ENCODE measurements around the gene OBP2B. TPM values are rescaled to one million over a fixed set of nuclear protein-coding genes. Genes with fewer than 3 reads are reported as not detected.
"Not testable (repeated sequence)": the region's sequence is repeated elsewhere in the genome, so short reads cannot be mapped to it uniquely, and the experiment has no call there.

The OBP2B gene
- polyA plus RNA-seq, 1 experiment: not detected

DNA sequence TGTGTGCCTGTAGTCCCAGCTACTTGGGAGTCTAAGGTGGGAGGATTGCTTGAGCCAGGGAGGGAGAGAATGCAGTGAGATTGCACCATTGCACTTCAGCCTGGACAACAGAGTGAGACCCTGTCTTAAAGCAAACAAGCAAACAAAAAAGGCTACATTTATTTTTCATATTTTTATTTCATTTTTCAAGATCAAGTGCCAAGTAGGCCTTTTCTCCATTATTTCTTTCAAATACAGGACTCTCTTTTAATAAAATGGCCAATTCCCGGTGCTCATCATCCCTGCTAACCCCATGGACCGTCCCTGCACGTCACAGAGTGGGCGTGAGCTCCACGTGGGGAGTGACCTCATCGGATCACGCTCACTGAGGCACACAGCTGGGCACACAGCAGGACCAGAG is 36.0 kb downstream of the OBP2B start:
- TF ChIP-seq, protein P1, sequence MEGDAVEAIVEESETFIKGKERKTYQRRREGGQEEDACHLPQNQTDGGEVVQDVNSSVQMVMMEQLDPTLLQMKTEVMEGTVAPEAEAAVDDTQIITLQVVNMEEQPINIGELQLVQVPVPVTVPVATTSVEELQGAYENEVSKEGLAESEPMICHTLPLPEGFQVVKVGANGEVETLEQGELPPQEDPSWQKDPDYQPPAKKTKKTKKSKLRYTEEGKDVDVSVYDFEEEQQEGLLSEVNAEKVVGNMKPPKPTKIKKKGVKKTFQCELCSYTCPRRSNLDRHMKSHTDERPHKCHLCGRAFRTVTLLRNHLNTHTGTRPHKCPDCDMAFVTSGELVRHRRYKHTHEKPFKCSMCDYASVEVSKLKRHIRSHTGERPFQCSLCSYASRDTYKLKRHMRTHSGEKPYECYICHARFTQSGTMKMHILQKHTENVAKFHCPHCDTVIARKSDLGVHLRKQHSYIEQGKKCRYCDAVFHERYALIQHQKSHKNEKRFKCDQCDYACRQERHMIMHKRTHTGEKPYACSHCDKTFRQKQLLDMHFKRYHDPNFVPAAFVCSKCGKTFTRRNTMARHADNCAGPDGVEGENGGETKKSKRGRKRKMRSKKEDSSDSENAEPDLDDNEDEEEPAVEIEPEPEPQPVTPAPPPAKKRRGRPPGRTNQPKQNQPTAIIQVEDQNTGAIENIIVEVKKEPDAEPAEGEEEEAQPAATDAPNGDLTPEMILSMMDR (IDR thresholded peaks at IDR 0.05; ENCODE audit: insufficient read depth, low read depth, low read length): no peak
- CTCF ChIA-PET: interaction anchor here (0.8 to 4.6 kb wide), 3 partner anchors 10 to 13 kb away, joined by 3 to 29 read pairs (median 4); no protein-coding TSS in a partner anchor
- POLR2A ChIA-PET: no interaction called here

DNA sequence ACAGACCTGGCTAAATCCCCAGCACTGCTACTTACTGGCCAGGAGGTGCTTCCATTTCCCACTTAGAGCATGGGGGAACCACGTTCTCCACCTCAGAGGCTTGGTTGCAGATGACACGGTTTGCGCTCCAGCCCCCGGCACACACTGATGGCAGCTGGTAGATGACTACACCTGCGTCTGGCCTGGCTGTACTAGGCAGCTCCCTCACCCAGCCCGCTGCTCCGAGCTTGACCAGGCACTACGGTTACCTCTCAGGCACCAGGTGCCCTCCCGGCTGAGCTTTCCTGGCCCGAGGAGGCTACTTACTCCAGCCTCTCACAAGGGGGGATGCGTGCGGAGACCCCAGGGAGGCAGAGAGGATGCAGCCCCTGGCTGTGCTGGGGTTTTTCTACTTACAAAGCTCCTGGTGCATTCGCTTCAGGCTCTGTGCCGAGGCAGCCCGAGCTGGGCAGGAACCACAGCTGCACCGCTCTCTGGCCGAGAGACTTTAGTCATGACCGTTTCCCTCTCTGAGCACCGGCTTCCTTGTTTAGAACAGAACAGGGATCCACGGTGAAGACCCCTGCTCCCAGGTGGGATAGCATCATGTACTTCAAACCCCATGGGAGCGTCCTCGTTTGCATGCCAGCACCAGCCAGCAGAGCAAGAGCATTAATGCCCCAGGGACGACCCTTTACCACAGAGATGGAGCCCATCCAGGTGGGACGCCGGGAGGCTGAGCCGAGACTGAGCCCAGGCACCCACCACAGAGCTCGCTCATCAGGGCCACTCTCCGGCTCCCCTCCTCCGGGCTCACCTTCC is 37.7 kb downstream of the OBP2B start:
- TF ChIP-seq, protein P1 (IDR thresholded peaks at IDR 0.05; ENCODE audit: insufficient read depth, low read depth, low read length): no peak
- CTCF ChIA-PET: interaction anchor here (1.2 to 2.8 kb wide), 3 partner anchors 8 to 15 kb away, joined by 5 to 10 read pairs (median 10); no protein-coding TSS in a partner anchor
- Histone ChIP-seq H3K27me3 (ENCODE audit: control insufficient read depth, insufficient read depth, low read length) (peaks cover 11% of the 10 kb centered on the region), H3K36me3 (ENCODE audit: control insufficient read depth, insufficient read depth, low read length) (no peaks in the 10 kb centered on the region), H3K4me3 (ENCODE audit: low read depth, low read length) (no peak overlapping the region)
- DNase-seq (ENCODE audit: low read depth): no peak
- POLR2A ChIA-PET: no interaction called here

More for the DNA sequence above, 36.0 kb downstream of the OBP2B start:
- Histone ChIP-seq H3K27me3 (ENCODE audit: control insufficient read depth, insufficient read depth, low read length) (peaks cover 13% of the 10 kb centered on the region), H3K36me3 (ENCODE audit: control insufficient read depth, insufficient read depth, low read length) (no peaks in the 10 kb centered on the region), H3K4me3 (ENCODE audit: low read depth, low read length) (no peak overlapping the region)
- DNase-seq (ENCODE audit: low read depth): no peak

DNA sequence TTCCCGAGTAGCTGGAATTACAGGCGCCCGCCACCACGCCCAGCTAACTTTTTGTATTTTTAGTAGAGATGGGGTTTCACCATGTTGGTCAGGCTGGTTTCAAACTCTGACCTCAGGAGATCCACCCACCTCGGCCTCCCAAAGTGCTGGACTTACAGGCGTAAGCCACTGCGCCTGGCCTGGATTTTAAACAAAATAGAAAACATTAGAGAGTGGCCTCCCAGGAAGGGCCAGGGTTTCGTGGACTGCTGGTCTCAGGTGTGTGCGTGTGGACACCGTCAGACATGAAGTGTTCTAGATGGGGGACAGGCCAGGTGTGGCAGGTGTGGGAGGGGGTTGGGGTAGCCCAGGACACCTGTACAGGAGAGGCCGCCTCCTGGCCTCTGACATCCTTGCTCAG is 38.3 kb downstream of the OBP2B start:
- TF ChIP-seq, protein P1 (IDR thresholded peaks at IDR 0.05; ENCODE audit: insufficient read depth, low read depth, low read length): no peak
- Histone ChIP-seq H3K4me3 (ENCODE audit: low read depth, low read length) (no peak overlapping the region), H3K27me3 (ENCODE audit: control insufficient read depth, insufficient read depth, low read length) (peaks cover 11% of the 10 kb centered on the region), H3K36me3 (ENCODE audit: control insufficient read depth, insufficient read depth, low read length) (no peaks in the 10 kb centered on the region)
- ChIA-PET POLR2A (no interaction called here), CTCF (interaction anchor here (1.2 to 2.8 kb wide), 3 partner anchors 9 to 16 kb away, joined by 5 to 10 read pairs (median 10); no protein-coding TSS in a partner anchor)
- DNase-seq (ENCODE audit: low read depth): no peak

DNA sequence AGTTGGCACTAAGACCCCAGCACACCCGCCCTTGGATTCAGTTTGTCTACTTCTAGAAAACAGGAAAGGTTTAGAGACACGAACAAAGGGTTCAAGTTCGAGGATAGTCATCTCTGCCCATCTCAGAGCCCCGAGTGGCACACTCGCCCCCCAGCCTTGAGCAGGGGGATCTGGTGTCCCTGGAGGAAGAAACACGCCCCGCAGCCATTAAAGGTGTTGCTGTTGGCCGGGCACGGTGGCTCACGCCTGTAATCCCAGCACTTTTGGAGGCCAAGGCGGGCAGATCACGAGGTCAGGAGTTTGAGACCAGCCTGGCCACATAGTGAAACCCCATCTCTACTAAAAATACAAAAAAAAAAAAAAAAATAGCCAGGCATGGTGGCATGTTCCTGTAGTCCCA is 39.4 kb downstream of the OBP2B start:
- DNase-seq (ENCODE audit: low read depth); H3K4me3 ChIP-seq (ENCODE audit: low read depth, low read length); POLR2A ChIA-PET; H3K36me3 ChIP-seq (ENCODE audit: control insufficient read depth, insufficient read depth, low read length): not testable (repeated sequence)
- CTCF ChIA-PET: interaction anchor here (2.8 kb wide), 1 partner anchor 11 kb away, joined by 10 read pairs; no protein-coding TSS in a partner anchor
- H3K27me3 ChIP-seq (ENCODE audit: control insufficient read depth, insufficient read depth, low read length): peaks cover 11% of the 10 kb centered on the region

DNA sequence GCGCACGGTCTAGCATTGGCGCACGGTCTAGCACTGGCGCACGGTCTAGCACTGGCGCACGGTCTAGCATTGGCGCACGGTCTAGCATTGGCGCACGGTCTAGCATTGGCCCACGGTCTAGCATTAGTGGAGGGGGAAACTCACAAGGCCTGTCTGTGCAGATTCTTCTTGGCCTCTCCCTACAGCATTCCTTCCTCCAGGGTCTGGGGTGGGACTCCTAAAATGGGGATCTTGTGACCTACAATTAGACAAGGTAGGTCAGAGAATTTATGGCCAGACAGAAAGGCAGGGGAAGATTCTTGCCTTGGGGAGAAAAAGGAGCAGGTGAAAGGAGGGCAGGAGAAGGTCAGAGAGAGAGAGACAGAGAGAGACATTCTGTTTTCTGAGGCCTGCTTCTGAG is 39.9 kb downstream of the OBP2B start:
- TF ChIP-seq, protein P1 (IDR thresholded peaks at IDR 0.05; ENCODE audit: insufficient read depth, low read depth, low read length): no peak
- ChIA-PET POLR2A (no interaction called here), CTCF (interaction anchor here (0.7 kb wide), 1 partner anchor 25 kb away, joined by 4 read pairs; no protein-coding TSS in a partner anchor)
- Histone ChIP-seq H3K36me3 (ENCODE audit: control insufficient read depth, insufficient read depth, low read length) (no peaks in the 10 kb centered on the region), H3K4me3 (ENCODE audit: low read depth, low read length) (no peak overlapping the region), H3K27me3 (ENCODE audit: control insufficient read depth, insufficient read depth, low read length) (peaks cover 11% of the 10 kb centered on the region)
- no peak for DNase-seq (ENCODE audit: low read depth)

All from BJ (cell line).